ENCODE measurements around the gene RTP5. TPM values are rescaled to one million over a fixed set of nuclear protein-coding genes. Genes with fewer than 3 reads are reported as not detected.

RTP5 gene
- total and polyA plus RNA-seq, 2 of the 8 experiments (the other 6 are each of a cell fraction or from before 2014, with no cell fraction given) = not detected

DNA sequence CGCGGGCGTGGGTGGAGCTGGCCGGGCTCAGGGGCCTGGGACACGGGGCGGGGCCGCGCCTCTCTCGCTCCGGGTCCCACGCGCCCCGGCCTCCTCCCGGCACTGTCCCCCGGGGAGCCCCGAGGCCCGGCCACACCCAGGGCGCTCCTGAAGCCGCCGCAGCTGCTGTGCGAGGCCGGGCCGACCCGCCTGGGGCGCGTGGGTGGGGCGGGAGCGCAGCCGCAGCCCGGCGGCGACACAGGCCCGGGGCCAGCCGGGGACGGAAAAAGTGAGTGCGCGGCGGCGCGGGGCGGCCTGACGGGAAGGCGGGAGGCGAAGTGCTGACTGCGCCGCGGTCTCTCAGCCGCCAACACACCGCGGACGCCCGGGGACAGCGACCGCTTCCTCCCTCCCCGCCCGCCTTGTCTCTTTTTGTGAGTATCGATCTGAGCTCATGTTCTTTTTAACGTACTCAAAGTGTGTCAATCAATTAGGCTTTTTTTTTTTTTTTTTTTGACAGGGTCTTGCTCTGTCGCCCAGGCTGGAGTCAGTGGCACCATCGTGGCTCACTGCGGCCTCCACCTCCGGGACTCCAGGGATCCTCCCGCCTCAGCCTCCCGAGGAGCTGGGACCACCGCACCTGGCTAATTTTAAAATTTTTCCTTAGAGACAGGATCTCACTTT is 25.3 kb upstream of the RTP5 start:
- ChIA-PET CTCF (ENCODE audit: partially characterized antibody) (interaction anchor here (1.2 to 2.5 kb wide), 3 partner anchors 9 to 34 kb away, joined by 3 to 8 read pairs (median 6); no protein-coding TSS in a partner anchor), POLR2A (ENCODE audit: partially characterized antibody) (interaction anchor here (1.7 to 2.5 kb wide), 2 partner anchors 16 to 25 kb away, joined by 3 to 6 read pairs; partner anchors contain the start of gene RTP5)
- no peak overlapping the region for H2AFZ ChIP-seq (ENCODE audit: low read length)
- H2BK15ac ChIP-seq (ENCODE audit: low read length) = no peak overlapping the region
- no peak overlapping the region; a peak in 1 of 7 replicates for H3K9ac ChIP-seq (replicated peaks in 1 of 4; ENCODE audit: extremely low read depth in 1 of 4, low read depth in 3 of 4, low read length in 3 of 4)
- H3K56ac ChIP-seq (replicated peaks; ENCODE audit: insufficient read length, low read depth, low read length) = no peak overlapping the region
- no peak overlapping the region for H2BK12ac ChIP-seq (ENCODE audit: low read depth, low read length)
- H3K27me3 ChIP-seq (replicated peaks in 1 of 4; ENCODE audit: control insufficient read depth in 3 of 4, extremely low read depth in 1 of 4, insufficient read depth in 3 of 4, low read length in 3 of 4) = peaks cover 0 to 15% (median 11%) of the 10 kb centered on the region in 4 experiments; a peak in 4 of 7 replicates
- H4K8ac ChIP-seq (ENCODE audit: extremely low read depth, insufficient read depth, low read length) = peak overlapping the region; percentile 80
- H3K9me3 ChIP-seq (ENCODE audit: insufficient read depth in 2 of 2, low read depth in 1 of 2, low read length in 1 of 2) = no peaks in the 10 kb centered on the region
- no peak overlapping the region for H3K14ac ChIP-seq (ENCODE audit: insufficient read length)
- no peak overlapping the region for H3K18ac ChIP-seq (ENCODE audit: extremely low read depth, low read length)
- WGBS, 2 experiments (ENCODE audit: extremely low coverage in 1 of 2, insufficient coverage in 1 of 2, insufficient read length in 1 of 2, insufficient replicate concordance in 2 of 2, low coverage in 1 of 2, low lambda C conversion rate in 2 of 2, missing lambda C conversion rate in 1 of 2) = 29% methylated on average over 20 of the region's 65 CpGs; no CpG with 5 or more reads in 1 of the 2 experiments
- H3K4me3 ChIP-seq (ENCODE audit: extremely low read depth in 1 of 4, insufficient read depth in 2 of 4, low read depth in 3 of 4, low read length in 4 of 4) = peak overlapping the region; percentile 25 to 61 (median 28)
- no peaks in the 10 kb centered on the region; the same call in 1 of the 2 replicates for H3K23me2 ChIP-seq (ENCODE audit: low read depth, low read length)
- H4K91ac ChIP-seq (replicated peaks; ENCODE audit: insufficient read length, low read length) = no peak overlapping the region
- H3K4me2 ChIP-seq (ENCODE audit: insufficient read depth in 1 of 2, low read depth in 2 of 2, low read length in 2 of 2) = peak overlapping the region; percentile 40 to 53; a peak in 3 of 4 replicates
- no peak overlapping the region for H2AK5ac ChIP-seq (ENCODE audit: low read depth, low read length)
- no peak overlapping the region for H3K4ac ChIP-seq (replicated peaks; ENCODE audit: insufficient read length, low read depth, low read length)
- peak in 1 of 2 experiments; percentile 67 for DNase-seq (ENCODE audit: low read depth in 1 of 2, low spot score in 2 of 2)
- peaks cover 0 to 4% (median 0%) of the 10 kb centered on the region in 4 experiments; a peak in 1 of 7 replicates for H3K4me1 ChIP-seq (replicated peaks in 1 of 4; ENCODE audit: control insufficient read depth in 3 of 4, insufficient read depth in 4 of 4, low read length in 3 of 4)
- H3K23ac ChIP-seq (ENCODE audit: insufficient read length) = no peak overlapping the region
- no peaks in the 10 kb centered on the region for H3K79me1 ChIP-seq (ENCODE audit: low read depth, low read length)
- H3K27ac ChIP-seq (ENCODE audit: low read depth, low read length) = no peak overlapping the region
- H4K20me1 ChIP-seq (replicated peaks in 1 of 2; ENCODE audit: control insufficient read depth in 1 of 2, insufficient read depth in 2 of 2, low read length in 2 of 2) = no peaks in the 10 kb centered on the region
- no peaks in the 10 kb centered on the region for H3K79me2 ChIP-seq (ENCODE audit: control insufficient read depth in 1 of 2, insufficient read depth in 2 of 2, low read length in 2 of 2)
- no peak overlapping the region for H2BK20ac ChIP-seq (ENCODE audit: low read length)
- H2BK120ac ChIP-seq (replicated peaks; ENCODE audit: low read depth, low read length) = no peak overlapping the region
- H2BK5ac ChIP-seq (ENCODE audit: low read depth, low read length) = no peak overlapping the region
- FAIRE-seq = no peak
- no peaks in the 10 kb centered on the region for H3K36me3 ChIP-seq (ENCODE audit: control insufficient read depth in 2 of 4, insufficient read depth in 4 of 4, low read length in 3 of 4)
- H4K5ac ChIP-seq (ENCODE audit: insufficient read length, low read depth, low read length) = no peak overlapping the region
- TF ChIP-seq RXRA (IDR thresholded peaks at IDR 0.05; ENCODE audit: insufficient read depth, low read depth, low read length) = no peak
- TF ChIP-seq, protein P1, sequence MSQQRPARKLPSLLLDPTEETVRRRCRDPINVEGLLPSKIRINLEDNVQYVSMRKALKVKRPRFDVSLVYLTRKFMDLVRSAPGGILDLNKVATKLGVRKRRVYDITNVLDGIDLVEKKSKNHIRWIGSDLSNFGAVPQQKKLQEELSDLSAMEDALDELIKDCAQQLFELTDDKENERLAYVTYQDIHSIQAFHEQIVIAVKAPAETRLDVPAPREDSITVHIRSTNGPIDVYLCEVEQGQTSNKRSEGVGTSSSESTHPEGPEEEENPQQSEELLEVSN (IDR thresholded peaks at IDR 0.05) = peak; percentile 59; the same call in 1 of the 2 replicates
- peak; percentile 23; the same call in 1 of the 2 replicates for TF ChIP-seq BACH1 (IDR thresholded peaks at IDR 0.05; ENCODE audit: low read length)
- no peak for TF ChIP-seq TCF12 (IDR thresholded peaks at IDR 0.05; ENCODE audit: low read depth, low read length)
- TF ChIP-seq EGR1 (IDR thresholded peaks at IDR 0.05; ENCODE audit: borderline replicate concordance, low read depth, low read length) = peak; percentile 22; the same call in 1 of the 2 replicates
- peak; percentile 52 for TF ChIP-seq KDM4A (IDR thresholded peaks at IDR 0.05; ENCODE audit: low read depth, low read length, severe bottlenecking)
- no peak for TF ChIP-seq CREB1 (IDR thresholded peaks at IDR 0.05)
- TF ChIP-seq SP1 (IDR thresholded peaks at IDR 0.05; ENCODE audit: low read depth, low read length) = no peak
- no peak for TF ChIP-seq ZNF274 (IDR thresholded peaks at IDR 0.05; ENCODE audit: borderline replicate concordance, extremely low read depth, low read length)
- TF ChIP-seq KDM1A (IDR thresholded peaks at IDR 0.05; ENCODE audit: borderline replicate concordance, low read length) = peak; percentile 81; the same call in 1 of the 2 replicates
- TF ChIP-seq POLR2AphosphoS5 (IDR thresholded peaks at IDR 0.05; ENCODE audit: low read depth, low read length) = no peak
- TF ChIP-seq SAP30 (IDR thresholded peaks at IDR 0.05; ENCODE audit: insufficient read depth, insufficient replicate concordance, low read length) = no peak
